A549 (cell line): ENCODE data around the gene IGSF10. TPM values are rescaled to one million over a fixed set of nuclear protein-coding genes. Genes with fewer than 3 reads are reported as not detected.

Experiments used
- ATAC-seq, 2 experiments: fragments of 200-7000 bp in 1 of 2; fragments of >200 bp in 1 of 2; cut with Nextera tagmentation in 1 of 2; cut with Tn5 transposase in 1 of 2; 3 replicates each; pipeline versions ENCODE4 v1.8.0 to v1.9.1; 2018 to 2020; ENCODE audit warnings: mild to moderate bottlenecking in 1 of 2, moderate library complexity in 1 of 2
- CTCF ChIA-PET: fragments of 300-600 bp; sonication (Branson Sonifier 250); formaldehyde crosslinking; extraction: SDS; loops from one replicate; lab custom pipeline; 2021; ENCODE audit warnings: antibody characterized with exemption, inconsistent platforms; lab: Yijun Ruan, JAX
- POLR2A ChIA-PET: fragments of 350-600 bp; formaldehyde crosslinking; extraction: SDS; loops from one replicate; lab custom pipeline; 2021; ENCODE audit warnings: antibody characterized with exemption, inconsistent platforms; lab: Yijun Ruan, JAX
- DNase-seq, 2 experiments: peaks; one replicate each; pipeline versions ENCODE4 v3.0.0 to v3.0.0-alpha.2; 2011 to 2016; ENCODE audit warnings: low read depth in 1 of 2, low spot score in 1 of 2
- FAIRE-seq: peaks from 2 replicates; lab custom pipeline; 2011; peaks lifted over from hg19 to GRCh38; lab: Jason Lieb, UNC
- H3K27ac ChIP-seq, 2 experiments: fragments of >200 bp; sonication (Bioruptor Twin); formaldehyde crosslinking; 3 replicates each; pipeline ENCODE4 v1.5.1; 2016 to 2017
- H3K4me1 ChIP-seq: fragments of >200 bp; sonication (Bioruptor Twin); formaldehyde crosslinking; 3 replicates; pipeline ENCODE4 v1.6.1; 2016
- H3K4me2 ChIP-seq: fragments of >200 bp; sonication (Bioruptor Twin); formaldehyde crosslinking; 3 replicates; pipeline ENCODE4 v1.6.1; 2016
- H3K4me3 ChIP-seq: fragments of >200 bp; sonication (Bioruptor Twin); formaldehyde crosslinking; 3 replicates; pipeline ENCODE4 v1.5.1; 2016
- H3K9me3 ChIP-seq: fragments of >200 bp; sonication (Bioruptor Twin); formaldehyde crosslinking; 3 replicates; pipeline ENCODE4 v1.6.1; 2016
- CBX8 ChIP-seq: fragments of 200-600 bp; sonication (generic); IDR thresholded peaks from 2 replicates; pipeline ENCODE4 v1.6.1; 2016
- CHD4 ChIP-seq: fragments of 200-600 bp; sonication (generic); IDR thresholded peaks from 2 replicates; pipeline ENCODE4 v1.6.1; 2016; ENCODE audit warnings: antibody characterized with exemption, mild to moderate bottlenecking, borderline replicate concordance
- EP300 ChIP-seq, 2 experiments: fragments of >200 bp; sonication (Bioruptor Twin); formaldehyde crosslinking; IDR thresholded peaks; 2 replicates in 1 of 2; 3 replicates in 1 of 2; pipeline ENCODE4 v1.6.1; 2016 to 2017
- ESRRA ChIP-seq: fragments of 150-350 bp; IDR thresholded peaks from 2 replicates; pipeline ENCODE4 v1.6.1; 2014; ENCODE audit warnings: mild to moderate bottlenecking, low read length, borderline replicate concordance
- HEYL ChIP-seq: fragments of 250-450 bp; sonication (Bioruptor Pico); IDR thresholded peaks from 2 replicates; pipeline ENCODE4 v1.8.0; 2021; ENCODE audit warnings: mild to moderate bottlenecking, moderate library complexity
- PBX3 ChIP-seq: IDR thresholded peaks from 2 replicates; pipeline ENCODE4 v1.6.1; 2012
- PHF8 ChIP-seq: fragments of 200-600 bp; sonication (generic); IDR thresholded peaks from 2 replicates; pipeline ENCODE4 v1.6.1; 2016; ENCODE audit warnings: low read depth, mild to moderate bottlenecking, antibody characterized with exemption, moderate library complexity, borderline replicate concordance
- RCOR1 ChIP-seq: fragments of 150-350 bp; IDR thresholded peaks from 2 replicates; pipeline ENCODE4 v1.6.1; 2014; ENCODE audit warnings: antibody characterized with exemption, low read length, low read depth
- RFX5 ChIP-seq: fragments of 450-650 bp; IDR thresholded peaks from 2 replicates; pipeline ENCODE4 v1.7.1; 2014; ENCODE audit warnings: antibody characterized with exemption, mild to moderate bottlenecking, moderate library complexity
- RNF2 ChIP-seq: fragments of 200-600 bp; sonication (generic); IDR thresholded peaks from 2 replicates; pipeline ENCODE4 v1.6.1; 2016; ENCODE audit warnings: low read depth, mild to moderate bottlenecking, antibody characterized with exemption, moderate library complexity, borderline replicate concordance
- ZC3H11A ChIP-seq: fragments of 450-650 bp; IDR thresholded peaks from 2 replicates; pipeline ENCODE4 v1.6.1; 2014; ENCODE audit warnings: antibody characterized with exemption, mild to moderate bottlenecking
- ZNF302 ChIP-seq: fragments of 250-450 bp; sonication (Bioruptor Pico); IDR thresholded peaks from 2 replicates; pipeline ENCODE4 v1.9.0; 2021; ENCODE audit warnings: inconsistent platforms, mild to moderate bottlenecking, moderate library complexity
- WGBS: methylation state at CpG from one replicate; pipeline ENCODE4 v1.1.6; 2017; ENCODE audit errors: missing lambda C conversion rate; 5-methylcytosine and 5-hydroxymethylcytosine counted together
- polyA plus RNA-seq, 4 experiments: library from polyadenylated mRNA; depleted of rRNA in 3 of 4; stranded (reverse); fragments of >200 nt; fragmentation: RNase III in 1 of 4; extraction: RNeasy Plus Mini Kit Qiagen cat#74134 plus additional on column Dnase treatment in 1 of 4; gene quantifications; 2 replicates in 3 of 4; 3 replicates in 1 of 4; pipeline ENCODE4 v1.2.3, GENCODE V29; 2011 to 2017
- small RNA-seq, 6 experiments: library from RNA; depleted of rRNA; stranded (forward); fragments of <200 nt; gene quantifications; one replicate each; pipeline ENCODE3, GENCODE V24; 2012
- TF ChIP-seq, protein P1 (sequence below): fragments of 450-650 bp; IDR thresholded peaks from 2 replicates; pipeline ENCODE4 v1.6.1; 2014; ENCODE audit warnings: antibody characterized with exemption

The IGSF10 gene
- polyA plus RNA-seq, 2 of the 4 experiments (the other 2 are of a cell fraction), result 0.61 to 2.9 TPM

DNA sequence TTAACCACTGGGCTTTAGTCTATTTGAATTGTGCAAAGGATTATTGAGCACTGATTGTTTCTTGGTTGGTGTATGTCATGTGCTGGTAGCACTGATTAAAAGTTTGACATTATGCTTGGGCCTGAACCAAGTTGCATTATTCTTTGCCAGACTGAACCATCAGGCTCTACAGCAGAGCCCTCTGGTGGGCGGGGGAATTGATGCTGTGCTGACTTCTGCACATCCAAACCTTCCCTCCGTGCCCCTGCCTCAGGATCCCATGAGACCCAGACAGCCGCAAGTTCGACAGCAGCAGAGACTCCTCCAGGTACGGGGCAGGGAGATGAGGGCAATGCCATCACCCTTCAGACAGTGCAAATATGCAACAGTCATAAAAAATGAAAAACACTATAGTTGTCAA lies 47.9 kb downstream of the IGSF10 start:
- POLR2A ChIA-PET, result no interaction called here
- no peak overlapping the region for H3K27ac ChIP-seq
- TF ChIP-seq HEYL (CRISPR knock-in tag), result no peak
- no peak for TF ChIP-seq CBX8
- no peak for TF ChIP-seq PHF8
- TF ChIP-seq RFX5, result no peak
- no peak for TF ChIP-seq EP300 (IDR thresholded peaks at IDR 0.05)
- no peak for TF ChIP-seq RNF2
- no peak for TF ChIP-seq CHD4
- no peak for TF ChIP-seq ZNF302
- TF ChIP-seq, protein P1, sequence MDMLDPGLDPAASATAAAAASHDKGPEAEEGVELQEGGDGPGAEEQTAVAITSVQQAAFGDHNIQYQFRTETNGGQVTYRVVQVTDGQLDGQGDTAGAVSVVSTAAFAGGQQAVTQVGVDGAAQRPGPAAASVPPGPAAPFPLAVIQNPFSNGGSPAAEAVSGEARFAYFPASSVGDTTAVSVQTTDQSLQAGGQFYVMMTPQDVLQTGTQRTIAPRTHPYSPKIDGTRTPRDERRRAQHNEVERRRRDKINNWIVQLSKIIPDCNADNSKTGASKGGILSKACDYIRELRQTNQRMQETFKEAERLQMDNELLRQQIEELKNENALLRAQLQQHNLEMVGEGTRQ, result no peak
- TF ChIP-seq RCOR1, result no peak
- TF ChIP-seq ESRRA, result no peak
- TF ChIP-seq ZC3H11A, result no peak
- no peak for TF ChIP-seq PBX3
- TF ChIP-seq, all 56 proteins: peak for 0
- ATAC-seq (no peak), FAIRE-seq (no peak), DNase-seq (no peak)
- CTCF ChIA-PET, result interaction anchor here (0.7 kb wide), 1 partner anchor 15 kb away, joined by 3 read pairs; no protein-coding TSS in a partner anchor
- no peak overlapping the region for H3K4me3 ChIP-seq
- H3K4me1 ChIP-seq, result no peaks in the 10 kb centered on the region
- H3K4me2 ChIP-seq, result no peak overlapping the region
- 58% methylated on average over 5 of the region's 5 CpGs for WGBS
- no peaks in the 10 kb centered on the region for H3K9me3 ChIP-seq

Small RNAs within 50 kb of the gene (small RNA-seq; reads per million reads assigned to genes)
- gene AC117454.1, result 0 reads per million in 6 experiments

Other genes with a start within 250 kb of the IGSF10 start
- not detected in 2 replicates for gene P2RY14, start 182.5 kb downstream of the IGSF10 start, polyA plus RNA-seq (2011; rRNA removed)
- not detected in 3 replicates for gene P2RY14, start 182.5 kb downstream of the IGSF10 start, polyA plus RNA-seq (2017; fragmentation: RNase III; extraction: RNeasy Plus Mini Kit Qiagen cat#74134 plus additional on column Dnase treatment)
- 0.52 and 0.56 TPM in 2 replicates for gene GPR87, start 144.2 kb downstream of the IGSF10 start, polyA plus RNA-seq (2011; rRNA removed)
- gene GPR87, start 144.2 kb downstream of the IGSF10 start, polyA plus RNA-seq (2017; fragmentation: RNase III; extraction: RNeasy Plus Mini Kit Qiagen cat#74134 plus additional on column Dnase treatment), result 0.41 to 0.66 TPM (median 0.41 TPM) in 3 replicates
- gene P2RY13, start 131.5 kb downstream of the IGSF10 start, polyA plus RNA-seq (2011; rRNA removed), result not detected in 2 replicates
- gene P2RY13, start 131.5 kb downstream of the IGSF10 start, polyA plus RNA-seq (2017; fragmentation: RNase III; extraction: RNeasy Plus Mini Kit Qiagen cat#74134 plus additional on column Dnase treatment), result not detected in 3 replicates
- not detected in 2 replicates for gene P2RY12, start 76.3 kb downstream of the IGSF10 start, polyA plus RNA-seq (2011; rRNA removed)
- not detected in 3 replicates for gene P2RY12, start 76.3 kb downstream of the IGSF10 start, polyA plus RNA-seq (2017; fragmentation: RNase III; extraction: RNeasy Plus Mini Kit Qiagen cat#74134 plus additional on column Dnase treatment)